ENCODE measurements around the gene FHAD1.

FHAD1 gene

DNA sequence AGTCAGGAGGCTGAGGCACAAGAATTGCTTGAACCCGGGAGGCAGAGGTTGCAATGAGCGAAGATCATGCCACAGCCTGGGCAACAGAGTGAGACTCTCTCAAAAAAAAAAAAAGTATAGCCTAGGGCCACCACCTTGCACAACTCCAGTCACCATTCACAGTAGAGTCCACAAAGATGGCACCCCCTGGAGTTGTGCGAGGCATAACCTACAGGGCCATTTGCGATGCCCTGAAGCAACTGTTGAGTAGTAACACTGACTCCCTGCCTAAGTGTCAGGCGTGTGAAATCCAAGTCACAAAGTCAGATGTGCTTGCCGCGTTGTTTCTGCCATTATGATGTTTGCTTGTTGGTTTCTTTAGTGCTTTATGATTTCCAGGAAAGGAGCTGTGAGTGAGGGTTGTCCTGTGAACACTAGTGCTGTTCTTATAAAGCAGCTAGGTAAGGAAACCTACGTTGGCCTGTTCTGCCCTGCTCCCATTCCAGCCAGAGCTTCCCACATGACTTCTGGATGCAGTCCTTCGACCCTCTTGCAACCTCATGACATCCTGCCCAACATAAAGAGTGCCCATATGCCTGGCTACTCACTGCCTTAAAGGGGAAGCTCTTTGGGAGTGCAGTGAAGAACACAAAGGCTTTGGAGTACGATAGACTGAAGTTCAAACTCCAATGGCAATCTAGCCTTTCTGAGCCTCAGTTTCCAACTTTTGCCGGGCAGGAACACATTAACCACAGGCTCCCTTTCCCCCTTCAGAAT lies 29.8 kb downstream of the FHAD1 start:
- DNase-seq (ENCODE audit: low spot score) (no peak), ATAC-seq (ENCODE audit: low read depth) (no peak)
- TF ChIP-seq CTCF (IDR thresholded peaks at IDR 0.05; ENCODE audit: poor library complexity, severe bottlenecking), result no peak
- no peak overlapping the region for H3K4me3 ChIP-seq (ENCODE audit: severe bottlenecking)
- H3K4me1 ChIP-seq (ENCODE audit: insufficient read depth, poor library complexity, severe bottlenecking), result no peaks in the 10 kb centered on the region
- H3K27me3 ChIP-seq (ENCODE audit: insufficient read depth, poor library complexity, severe bottlenecking), result no peaks in the 10 kb centered on the region
- no peak overlapping the region for H3K27ac ChIP-seq (ENCODE audit: poor library complexity, severe bottlenecking)
- H3K36me3 ChIP-seq (ENCODE audit: low read depth), result no peaks in the 10 kb centered on the region
- no peaks in the 10 kb centered on the region for H3K9me3 ChIP-seq (ENCODE audit: severe bottlenecking)

DNA sequence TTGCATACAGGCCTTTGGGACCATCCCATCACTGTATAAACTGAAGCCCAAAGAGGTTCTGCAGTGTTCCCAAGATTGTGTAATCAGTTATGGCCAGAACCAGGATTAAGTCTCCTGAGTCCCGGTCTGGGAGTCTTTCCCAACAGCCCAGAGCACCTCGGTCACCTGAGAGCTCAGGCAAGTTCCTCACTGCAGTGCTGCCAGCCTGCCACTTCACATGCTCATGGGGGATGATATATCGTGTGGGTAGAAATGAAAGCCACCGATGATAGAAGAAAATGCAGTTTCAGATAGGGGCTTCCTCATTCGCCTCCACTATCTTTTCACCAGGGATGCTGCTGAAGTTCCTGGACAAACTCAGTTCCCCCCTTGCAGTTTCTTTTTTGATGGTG lies 30.4 kb downstream of the FHAD1 start:
- no peaks in the 10 kb centered on the region for H3K36me3 ChIP-seq (ENCODE audit: low read depth)
- no peaks in the 10 kb centered on the region for H3K9me3 ChIP-seq (ENCODE audit: severe bottlenecking)
- TF ChIP-seq CTCF (IDR thresholded peaks at IDR 0.05; ENCODE audit: poor library complexity, severe bottlenecking), result no peak
- H3K4me3 ChIP-seq (ENCODE audit: severe bottlenecking), result no peak overlapping the region
- H3K27me3 ChIP-seq (ENCODE audit: insufficient read depth, poor library complexity, severe bottlenecking), result no peaks in the 10 kb centered on the region
- H3K27ac ChIP-seq (ENCODE audit: poor library complexity, severe bottlenecking), result no peak overlapping the region
- DNase-seq (ENCODE audit: low spot score), result no peak
- H3K4me1 ChIP-seq (ENCODE audit: insufficient read depth, poor library complexity, severe bottlenecking), result no peaks in the 10 kb centered on the region
- ATAC-seq (ENCODE audit: low read depth), result no peak

DNA sequence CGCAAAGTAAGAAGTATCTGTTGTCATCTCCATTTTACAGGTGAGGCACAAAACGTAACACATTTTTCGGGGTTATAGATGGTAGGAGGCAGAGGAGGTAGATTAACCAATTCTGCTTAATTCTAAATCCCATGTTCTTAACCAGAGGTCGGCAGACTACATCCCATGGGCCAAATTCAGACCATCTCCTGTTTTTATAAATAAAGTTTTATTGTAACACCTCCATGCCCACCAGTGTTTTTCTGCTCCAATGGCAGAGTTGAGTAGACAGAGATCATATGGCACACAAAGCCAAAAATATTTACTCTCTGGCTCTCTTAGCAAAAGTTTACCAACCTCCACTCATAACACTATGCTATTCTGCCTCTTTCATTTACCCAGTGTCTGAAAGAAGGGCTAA lies 30.9 kb downstream of the FHAD1 start:
- no peak for ATAC-seq (ENCODE audit: low read depth)
- no peak for TF ChIP-seq CTCF (IDR thresholded peaks at IDR 0.05; ENCODE audit: poor library complexity, severe bottlenecking)

DNA sequence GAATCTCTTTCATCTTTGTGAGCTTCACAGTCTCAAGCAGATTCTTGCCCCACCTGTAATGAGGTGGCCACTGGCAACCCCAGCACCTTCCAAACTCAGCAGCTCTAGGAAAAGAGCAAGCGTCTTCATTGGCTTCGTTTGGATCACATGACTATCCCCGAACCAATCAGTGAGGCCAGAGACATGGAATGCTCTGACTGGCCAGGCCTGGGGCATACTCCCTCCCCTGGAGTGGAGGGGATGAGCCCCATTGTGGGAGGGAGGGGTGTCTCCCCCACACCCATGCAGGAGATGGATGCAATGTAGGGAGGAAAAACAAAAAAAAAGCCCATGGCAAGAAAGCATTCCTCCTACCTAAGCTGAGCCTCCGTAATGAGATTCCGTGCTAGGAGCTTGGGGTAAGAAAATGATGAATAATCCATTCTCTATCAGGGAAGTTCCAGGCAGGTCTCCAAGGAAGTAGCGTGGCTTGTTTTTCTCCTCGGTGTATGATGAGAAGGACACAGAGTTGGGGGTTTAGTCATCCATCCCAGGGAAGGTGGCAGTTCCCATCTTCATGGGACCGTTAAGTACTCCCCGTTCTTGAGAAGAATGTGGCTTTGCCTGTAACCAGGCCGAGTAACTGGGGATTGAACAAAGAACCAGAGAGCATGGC lies 32.7 kb downstream of the FHAD1 start:
- H3K9me3 ChIP-seq (ENCODE audit: severe bottlenecking), result no peaks in the 10 kb centered on the region
- H3K27me3 ChIP-seq (ENCODE audit: insufficient read depth, poor library complexity, severe bottlenecking), result no peaks in the 10 kb centered on the region
- no peak for DNase-seq (ENCODE audit: low spot score)
- H3K4me1 ChIP-seq (ENCODE audit: insufficient read depth, poor library complexity, severe bottlenecking), result peaks cover 11% of the 10 kb centered on the region
- no peak for TF ChIP-seq CTCF (IDR thresholded peaks at IDR 0.05; ENCODE audit: poor library complexity, severe bottlenecking)
- H3K4me3 ChIP-seq (ENCODE audit: severe bottlenecking), result no peak overlapping the region
- no peak for ATAC-seq (ENCODE audit: low read depth)
- no peaks in the 10 kb centered on the region for H3K36me3 ChIP-seq (ENCODE audit: low read depth)
- no peak overlapping the region for H3K27ac ChIP-seq (ENCODE audit: poor library complexity, severe bottlenecking)

More for the DNA sequence above, 30.9 kb downstream of the FHAD1 start:
- no peak overlapping the region for H3K4me3 ChIP-seq (ENCODE audit: severe bottlenecking)
- H3K9me3 ChIP-seq (ENCODE audit: severe bottlenecking), result no peaks in the 10 kb centered on the region
- H3K36me3 ChIP-seq (ENCODE audit: low read depth), result no peaks in the 10 kb centered on the region
- no peak overlapping the region for H3K27ac ChIP-seq (ENCODE audit: poor library complexity, severe bottlenecking)
- H3K27me3 ChIP-seq (ENCODE audit: insufficient read depth, poor library complexity, severe bottlenecking), result no peaks in the 10 kb centered on the region
- H3K4me1 ChIP-seq (ENCODE audit: insufficient read depth, poor library complexity, severe bottlenecking), result peaks cover 3% of the 10 kb centered on the region
- no peak for DNase-seq (ENCODE audit: low spot score)

DNA sequence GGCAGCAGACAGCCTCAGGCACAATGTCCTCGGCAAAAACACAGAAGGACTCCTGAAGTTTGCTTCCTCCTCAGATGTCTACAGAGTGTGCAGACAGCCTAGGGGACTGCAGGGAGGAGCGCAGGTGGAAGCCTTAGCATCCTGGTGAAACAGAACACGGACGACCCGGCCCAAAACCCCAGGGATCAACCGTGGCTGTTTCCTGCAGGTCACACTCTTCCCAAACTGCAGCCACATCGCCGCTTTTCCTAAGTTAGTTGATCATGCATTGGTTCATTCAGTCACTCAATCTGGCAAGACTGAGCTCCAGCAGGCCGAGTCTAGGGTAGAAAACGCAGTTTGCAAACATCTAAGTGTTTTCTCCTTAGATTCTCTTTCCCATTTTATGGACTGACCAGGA lies 33.4 kb downstream of the FHAD1 start:
- ATAC-seq (ENCODE audit: low read depth) (no peak), DNase-seq (ENCODE audit: low spot score) (no peak)
- TF ChIP-seq CTCF (IDR thresholded peaks at IDR 0.05; ENCODE audit: poor library complexity, severe bottlenecking), result no peak
- Histone ChIP-seq H3K4me1 (ENCODE audit: insufficient read depth, poor library complexity, severe bottlenecking) (peaks cover 17% of the 10 kb centered on the region), H3K27me3 (ENCODE audit: insufficient read depth, poor library complexity, severe bottlenecking) (no peaks in the 10 kb centered on the region), H3K9me3 (ENCODE audit: severe bottlenecking) (no peaks in the 10 kb centered on the region), H3K27ac (ENCODE audit: poor library complexity, severe bottlenecking) (no peak overlapping the region), H3K4me3 (ENCODE audit: severe bottlenecking) (no peak overlapping the region), H3K36me3 (ENCODE audit: low read depth) (no peaks in the 10 kb centered on the region)
